Parathyroid adenoma (tissue), 2 donors: ENCODE measurements around the gene C1orf174.

Experiments used
- H2AFZ ChIP-seq: fragments of 300-600 bp; sonication (generic); one replicate; pipeline ENCODE4 v1.7.0; 2017; ENCODE audit warnings: antibody characterized with exemption, mild to moderate bottlenecking
- H3K27ac ChIP-seq: fragments of 300-600 bp; sonication (generic); one replicate; pipeline ENCODE4 v1.7.0; 2017
- H3K27me3 ChIP-seq: fragments of 300-600 bp; sonication (generic); one replicate; pipeline ENCODE4 v1.7.0; 2017; ENCODE audit warnings: low read length; ENCODE audit not compliant: control insufficient read depth, insufficient read depth
- H3K36me3 ChIP-seq: fragments of 300-600 bp; sonication (generic); one replicate; pipeline ENCODE4 v1.7.0; 2017; ENCODE audit warnings: low read length; ENCODE audit not compliant: control insufficient read depth, insufficient read depth
- H3K4me1 ChIP-seq: fragments of 300-600 bp; sonication (generic); one replicate; pipeline ENCODE4 v1.7.0; 2017; ENCODE audit warnings: control low read depth
- H3K4me2 ChIP-seq: fragments of 300-600 bp; sonication (generic); one replicate; pipeline ENCODE4 v1.7.0; 2017; ENCODE audit warnings: low read length
- H3K4me3 ChIP-seq: fragments of 300-600 bp; sonication (generic); one replicate; pipeline ENCODE4 v1.7.0; 2017; ENCODE audit warnings: low read depth, low read length
- H3K79me2 ChIP-seq: fragments of 300-600 bp; sonication (generic); one replicate; pipeline ENCODE4 v1.7.0; 2017; ENCODE audit warnings: control low read depth
- H3K9ac ChIP-seq: fragments of 300-600 bp; sonication (generic); one replicate; pipeline ENCODE4 v1.7.0; 2017; ENCODE audit warnings: mild to moderate bottlenecking
- H3K9me3 ChIP-seq: fragments of 300-600 bp; sonication (generic); one replicate; pipeline ENCODE4 v1.7.0; 2017; ENCODE audit warnings: low read length; ENCODE audit not compliant: control insufficient read depth
- TF ChIP-seq, protein P1 (sequence below): fragments of 300-600 bp; sonication (generic); IDR thresholded peaks from one replicate; pipeline ENCODE4 v1.7.0; 2017; ENCODE audit warnings: antibody characterized with exemption, mild to moderate bottlenecking
- donor health status: primary hyperparathyroidism.

C1orf174 gene

GRCh38 chr1:3923378-3924185 is 23.5 kb upstream of the C1orf174 start:
- H3K27ac ChIP-seq = no peak overlapping the region
- H3K36me3 ChIP-seq = no peaks in the 10 kb centered on the region
- TF ChIP-seq, protein P1, sequence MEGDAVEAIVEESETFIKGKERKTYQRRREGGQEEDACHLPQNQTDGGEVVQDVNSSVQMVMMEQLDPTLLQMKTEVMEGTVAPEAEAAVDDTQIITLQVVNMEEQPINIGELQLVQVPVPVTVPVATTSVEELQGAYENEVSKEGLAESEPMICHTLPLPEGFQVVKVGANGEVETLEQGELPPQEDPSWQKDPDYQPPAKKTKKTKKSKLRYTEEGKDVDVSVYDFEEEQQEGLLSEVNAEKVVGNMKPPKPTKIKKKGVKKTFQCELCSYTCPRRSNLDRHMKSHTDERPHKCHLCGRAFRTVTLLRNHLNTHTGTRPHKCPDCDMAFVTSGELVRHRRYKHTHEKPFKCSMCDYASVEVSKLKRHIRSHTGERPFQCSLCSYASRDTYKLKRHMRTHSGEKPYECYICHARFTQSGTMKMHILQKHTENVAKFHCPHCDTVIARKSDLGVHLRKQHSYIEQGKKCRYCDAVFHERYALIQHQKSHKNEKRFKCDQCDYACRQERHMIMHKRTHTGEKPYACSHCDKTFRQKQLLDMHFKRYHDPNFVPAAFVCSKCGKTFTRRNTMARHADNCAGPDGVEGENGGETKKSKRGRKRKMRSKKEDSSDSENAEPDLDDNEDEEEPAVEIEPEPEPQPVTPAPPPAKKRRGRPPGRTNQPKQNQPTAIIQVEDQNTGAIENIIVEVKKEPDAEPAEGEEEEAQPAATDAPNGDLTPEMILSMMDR = no peak
- H3K4me1 ChIP-seq = no peaks in the 10 kb centered on the region
- H3K4me3 ChIP-seq = no peak overlapping the region
- no peak overlapping the region for H2AFZ ChIP-seq
- H3K27me3 ChIP-seq = peaks cover 3% of the 10 kb centered on the region
- no peaks in the 10 kb centered on the region for H3K9me3 ChIP-seq
- H3K9ac ChIP-seq = no peak overlapping the region
- no peak overlapping the region for H3K4me2 ChIP-seq
- no peaks in the 10 kb centered on the region for H3K79me2 ChIP-seq

DNA sequence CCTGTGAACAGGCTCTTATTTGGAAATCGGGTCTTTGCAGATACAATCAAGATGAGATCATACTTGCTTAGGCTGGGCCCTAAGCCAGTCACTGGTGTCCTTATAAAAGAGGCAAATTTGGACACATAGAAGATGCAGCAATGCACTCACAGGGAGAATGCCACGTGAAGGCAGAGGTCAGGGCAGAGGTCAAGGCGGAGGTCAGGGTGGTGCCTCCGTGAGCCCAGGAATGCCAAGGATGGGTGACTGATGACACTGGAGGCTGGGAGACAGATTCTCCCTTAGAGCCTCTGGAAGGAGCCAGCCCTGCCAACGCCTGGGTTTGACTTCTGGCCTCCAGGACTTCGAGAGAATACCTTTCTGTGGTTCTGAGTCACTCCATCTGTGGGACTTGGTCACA is 22.8 kb upstream of the C1orf174 start:
- no peaks in the 10 kb centered on the region for H3K9me3 ChIP-seq
- H3K4me3 ChIP-seq = no peak overlapping the region
- H3K36me3 ChIP-seq = no peaks in the 10 kb centered on the region
- H3K9ac ChIP-seq = no peak overlapping the region
- no peaks in the 10 kb centered on the region for H3K79me2 ChIP-seq
- H3K27ac ChIP-seq = no peak overlapping the region
- no peak overlapping the region for H3K4me2 ChIP-seq
- H3K4me1 ChIP-seq = no peaks in the 10 kb centered on the region
- TF ChIP-seq, protein P1 = no peak
- H3K27me3 ChIP-seq = peaks cover 3% of the 10 kb centered on the region
- H2AFZ ChIP-seq = no peak overlapping the region

DNA sequence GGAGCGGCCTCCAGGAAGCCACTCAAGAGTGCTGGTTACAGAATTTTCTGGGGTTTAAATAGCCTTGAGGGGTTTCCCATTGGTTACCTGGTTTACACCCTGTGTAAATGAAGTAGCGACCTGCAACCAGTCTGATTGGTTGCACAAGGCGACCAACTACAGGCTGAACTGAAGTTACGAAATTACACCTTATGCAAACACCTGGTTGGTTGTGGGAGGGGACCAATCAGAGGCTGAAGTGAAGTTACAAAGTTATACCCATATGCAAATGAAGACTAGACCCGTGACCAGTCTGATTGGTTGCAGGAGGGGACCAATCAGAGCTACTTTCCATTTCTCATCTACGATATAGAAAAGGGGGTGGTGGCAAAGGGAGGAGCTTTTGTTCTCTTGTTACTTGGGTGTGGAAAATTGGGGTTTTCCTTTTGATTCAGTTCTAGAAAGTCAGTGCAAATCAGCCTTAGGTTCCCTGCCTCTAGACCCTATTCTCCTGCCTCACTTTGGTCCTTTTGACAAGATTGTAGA is 22.2 kb upstream of the C1orf174 start:
- H3K4me2 ChIP-seq = no peak overlapping the region
- no peaks in the 10 kb centered on the region for H3K36me3 ChIP-seq
- no peak overlapping the region for H3K4me3 ChIP-seq
- H3K27me3 ChIP-seq = peaks cover 3% of the 10 kb centered on the region
- TF ChIP-seq, protein P1 = no peak
- H2AFZ ChIP-seq = no peak overlapping the region
- H3K27ac ChIP-seq = no peak overlapping the region
- H3K4me1 ChIP-seq = no peaks in the 10 kb centered on the region
- no peaks in the 10 kb centered on the region for H3K9me3 ChIP-seq
- H3K9ac ChIP-seq = no peak overlapping the region
- no peaks in the 10 kb centered on the region for H3K79me2 ChIP-seq

GRCh38 chr1:3921765-3922164 is 21.7 kb upstream of the C1orf174 start:
- TF ChIP-seq, protein P1 = no peak
- no peaks in the 10 kb centered on the region for H3K36me3 ChIP-seq

More at GRCh38 chr1:3921765-3922164, 21.7 kb upstream of the C1orf174 start:
- H2AFZ ChIP-seq = no peak overlapping the region
- no peak overlapping the region for H3K4me2 ChIP-seq
- H3K4me1 ChIP-seq = no peaks in the 10 kb centered on the region
- no peak overlapping the region for H3K27ac ChIP-seq
- no peaks in the 10 kb centered on the region for H3K79me2 ChIP-seq
- peaks cover 3% of the 10 kb centered on the region for H3K27me3 ChIP-seq
- no peaks in the 10 kb centered on the region for H3K9me3 ChIP-seq
- no peak overlapping the region for H3K9ac ChIP-seq
- H3K4me3 ChIP-seq = no peak overlapping the region
